H9 (cell line): ENCODE measurements around the gene CDC37. TPM values are rescaled to one million over a fixed set of nuclear protein-coding genes. Genes with fewer than 3 reads are reported as not detected.

Experiments
- DNase-seq: peaks from one replicate; pipeline ENCODE4 v3.0.0-alpha.2; 2017
- H2AFZ ChIP-seq: one replicate; pipeline ENCODE4 v1.6.1; 2013; ENCODE audit warnings: mild to moderate bottlenecking, low read length, control low read depth, moderate library complexity
- H2AK5ac ChIP-seq: 2 replicates; pipeline ENCODE4 v1.6.1; 2013; ENCODE audit warnings: low read length, control low read depth, mixed read lengths; ENCODE audit not compliant: insufficient read length
- H2BK120ac ChIP-seq: one replicate; pipeline ENCODE4 v1.6.1; 2013; ENCODE audit warnings: low read depth, mild to moderate bottlenecking, low read length, control low read depth, inconsistent platforms; ENCODE audit not compliant: poor library complexity, severe bottlenecking
- H2BK12ac ChIP-seq: 2 replicates; pipeline ENCODE4 v1.6.1; 2013; ENCODE audit warnings: low read length, control low read depth, mixed read lengths, low read depth; ENCODE audit not compliant: insufficient read length
- H2BK15ac ChIP-seq: 2 replicates; pipeline ENCODE4 v1.6.1; 2013; ENCODE audit warnings: low read depth, low read length, control low read depth
- H2BK20ac ChIP-seq: one replicate; pipeline ENCODE4 v1.6.1; 2013; ENCODE audit warnings: low read depth, mild to moderate bottlenecking, low read length, control low read depth, inconsistent platforms; ENCODE audit not compliant: poor library complexity, severe bottlenecking
- H2BK5ac ChIP-seq: 2 replicates; pipeline ENCODE4 v1.6.1; 2013; ENCODE audit warnings: low read length, control low read depth, mixed read lengths; ENCODE audit not compliant: insufficient read length
- H3K14ac ChIP-seq: 2 replicates; pipeline ENCODE4 v1.6.1; 2013; ENCODE audit warnings: low read length, control low read depth; ENCODE audit not compliant: insufficient read depth
- H3K18ac ChIP-seq: 2 replicates; pipeline ENCODE4 v1.6.1; 2013; ENCODE audit warnings: low read depth, mild to moderate bottlenecking, mixed read lengths, low read length, control low read depth; ENCODE audit not compliant: insufficient read length
- H3K23ac ChIP-seq: 2 replicates; pipeline ENCODE4 v1.6.1; 2013; ENCODE audit warnings: low read length, control low read depth, mixed read lengths, low read depth; ENCODE audit not compliant: insufficient read length
- H3K23me2 ChIP-seq: 2 replicates; pipeline ENCODE4 v1.6.1; 2013; ENCODE audit warnings: low read depth, mild to moderate bottlenecking, mixed read lengths, low read length, control low read depth; ENCODE audit not compliant: insufficient read length, poor library complexity, severe bottlenecking
- H3K27ac ChIP-seq: 2 replicates; pipeline ENCODE4 v1.5.1; 2013; ENCODE audit warnings: low read length, control low read depth, mixed read lengths, low read depth; ENCODE audit not compliant: insufficient read length
- H3K27me3 ChIP-seq: 2 replicates; pipeline ENCODE4 v1.6.1; 2013; ENCODE audit warnings: low read length, control low read depth, inconsistent platforms; ENCODE audit not compliant: insufficient read depth
- H3K4ac ChIP-seq: 2 replicates; pipeline ENCODE4 v1.6.1; 2013; ENCODE audit warnings: low read depth, mild to moderate bottlenecking, control low read depth, inconsistent platforms, low read length, moderate library complexity
- H3K4me1 ChIP-seq: 2 replicates; pipeline ENCODE4 v1.6.1; 2013; ENCODE audit warnings: low read length, control low read depth, inconsistent platforms; ENCODE audit not compliant: insufficient read depth
- H3K4me2 ChIP-seq: 2 replicates; pipeline ENCODE4 v1.6.1; 2013; ENCODE audit warnings: low read length, control low read depth, mixed read lengths; ENCODE audit not compliant: insufficient read length, insufficient read depth
- H3K56ac ChIP-seq: 2 replicates; pipeline ENCODE4 v1.6.1; 2013; ENCODE audit warnings: low read depth, mild to moderate bottlenecking, mixed read lengths, low read length, control low read depth; ENCODE audit not compliant: insufficient read length
- H3K79me1 ChIP-seq: 2 replicates; pipeline ENCODE4 v1.6.1; 2013; ENCODE audit warnings: low read depth, mild to moderate bottlenecking, moderate library complexity, low read length, control low read depth, inconsistent platforms; ENCODE audit not compliant: insufficient read depth, poor library complexity, severe bottlenecking
- H3K79me2 ChIP-seq: 2 replicates; pipeline ENCODE4 v1.6.1; 2013; ENCODE audit warnings: low read length, control low read depth, inconsistent platforms; ENCODE audit not compliant: insufficient read depth
- H3K9ac ChIP-seq: 2 replicates; pipeline ENCODE4 v1.6.1; 2013; ENCODE audit warnings: low read length, control low read depth, mixed read lengths; ENCODE audit not compliant: insufficient read length; ENCODE audit errors: extremely low read depth
- H3K9me3 ChIP-seq: one replicate; pipeline ENCODE4 v1.6.1; 2013; ENCODE audit warnings: low read depth, low read length, inconsistent platforms; ENCODE audit not compliant: control insufficient read depth
- H3T11ph ChIP-seq: one replicate; pipeline ENCODE4 v1.6.1; 2013; ENCODE audit warnings: mild to moderate bottlenecking, low read length, control low read depth, inconsistent platforms
- H4K20me1 ChIP-seq: one replicate; pipeline ENCODE4 v1.6.1; 2013; ENCODE audit not compliant: control insufficient read depth, insufficient read length, insufficient read depth
- H4K5ac ChIP-seq: 2 replicates; pipeline ENCODE4 v1.6.1; 2013; ENCODE audit warnings: low read depth, mild to moderate bottlenecking, mixed read lengths, low read length, control low read depth; ENCODE audit not compliant: insufficient read length
- H4K8ac ChIP-seq: replicated peaks from 2 replicates; pipeline ENCODE4 v1.6.1; 2013; ENCODE audit warnings: low read length, control low read depth, mixed read lengths, low read depth; ENCODE audit not compliant: insufficient read length
- H4K91ac ChIP-seq: 2 replicates; pipeline ENCODE4 v1.6.1; 2013; ENCODE audit warnings: low read depth, mild to moderate bottlenecking, moderate library complexity, mixed read lengths, low read length, control low read depth; ENCODE audit not compliant: insufficient read length
- H3K27ac Mint-ChIP-seq, 3 experiments: 2 replicates in 2 of 3; 3 replicates in 1 of 3; pipeline ENCODE4 v1.8.0; 2020 to 2021; ENCODE audit warnings: mixed read lengths in 3 of 3, mild to moderate bottlenecking in 1 of 3, moderate library complexity in 1 of 3
- H3K27me3 Mint-ChIP-seq: 2 replicates; pipeline ENCODE4 v1.8.0; 2021; ENCODE audit warnings: low read depth, mild to moderate bottlenecking, moderate library complexity, mixed read lengths
- H3K36me3 Mint-ChIP-seq, 3 experiments: 2 replicates in 2 of 3; 3 replicates in 1 of 3; pipeline ENCODE4 v1.8.0; 2020 to 2021; ENCODE audit warnings: low read depth in 3 of 3, mixed read lengths in 3 of 3; ENCODE audit not compliant: insufficient read depth in 1 of 3
- H3K4me1 Mint-ChIP-seq, 2 experiments: 2 replicates each; pipeline ENCODE4 v1.8.0; 2020; ENCODE audit warnings: mixed read lengths in 2 of 2
- H3K4me3 Mint-ChIP-seq, 2 experiments: 2 replicates in 1 of 2; 3 replicates in 1 of 2; pipeline ENCODE4 v1.8.0; 2020 to 2021; ENCODE audit warnings: mild to moderate bottlenecking in 2 of 2, mixed read lengths in 2 of 2, moderate library complexity in 1 of 2
- H3K9me3 Mint-ChIP-seq, 2 experiments: 2 replicates in 1 of 2; 3 replicates in 1 of 2; pipeline ENCODE4 v1.8.0; 2020; ENCODE audit warnings: mild to moderate bottlenecking in 2 of 2, mixed read lengths in 2 of 2, moderate library complexity in 1 of 2
- WGBS: extraction: QIAGEN DNeasy Blood & Tissue Kit; methylation state at CpG from one replicate; pipeline ENCODE4 v1.1.7; 2013; ENCODE audit warnings: missing lambda C conversion rate, low lambda C conversion rate, mixed read lengths; ENCODE audit not compliant: insufficient read length; ENCODE audit errors: extremely low coverage; 5-methylcytosine and 5-hydroxymethylcytosine counted together
- total RNA-seq: library from RNA; stranded (reverse); gene quantifications from 2 replicates; pipeline ENCODE4 v1.2.1, GENCODE V29; 2021
- TF ChIP-seq, protein P1 (sequence below): fragments of 200-600 bp; sonication (generic); conservative IDR thresholded peaks from 3 replicates; pipeline ENCODE4 v1.8.0; 2021; ENCODE audit warnings: antibody characterized with exemption, mild to moderate bottlenecking

Gene CDC37
- total RNA-seq, 1 experiment from 2014 or later = 155 TPM

DNA sequence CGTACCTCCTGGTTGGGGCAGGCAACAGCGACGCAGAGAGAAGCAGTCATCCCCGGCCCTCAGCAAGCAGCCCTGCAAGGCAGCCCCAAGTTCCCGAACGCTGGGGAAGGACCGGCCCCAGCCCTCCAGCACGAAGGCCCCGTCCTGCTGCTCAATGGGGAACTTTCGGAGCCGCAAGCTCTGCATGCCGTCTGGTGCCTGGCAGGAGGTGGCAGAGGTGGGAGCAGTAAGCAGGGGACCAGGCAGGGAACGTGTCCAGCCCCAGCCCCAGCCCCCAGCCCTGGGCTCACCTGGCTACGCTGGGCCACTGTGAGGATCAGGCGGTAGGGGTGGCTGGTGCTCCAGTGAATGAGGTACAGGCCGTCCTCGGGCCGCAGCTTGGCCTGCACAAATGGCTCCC is 41.1 kb downstream of the CDC37 start:
- no peaks in the 10 kb centered on the region for H3K27me3 ChIP-seq
- Mint-ChIP-seq H3K36me3 (peaks cover 7 to 53% (median 40%) of the 10 kb centered on the region in 3 experiments; a peak in 6 of 7 replicates), H3K27ac (peak overlapping the region in 2 of 3 experiments; percentile 23 to 72; a peak in 1 of 7 replicates), H3K9me3 (no peaks in the 10 kb centered on the region), H3K27me3 (no peaks in the 10 kb centered on the region; the same call in 1 of the 2 replicates), H3K4me3 (no peak overlapping the region), H3K4me1 (no peaks in the 10 kb centered on the region)
- no peak overlapping the region for H3K4me2 ChIP-seq
- no peak overlapping the region for H2AFZ ChIP-seq
- H3K23me2 ChIP-seq = no peaks in the 10 kb centered on the region
- H2AK5ac ChIP-seq = no peak overlapping the region
- no peak overlapping the region for H2BK120ac ChIP-seq
- H2BK12ac ChIP-seq = no peak overlapping the region
- H3K27ac ChIP-seq = no peak overlapping the region
- H4K5ac ChIP-seq = no peak overlapping the region
- no peak overlapping the region for H3K18ac ChIP-seq
- H3K79me2 ChIP-seq = no peaks in the 10 kb centered on the region
- no peak overlapping the region for H3K23ac ChIP-seq
- no peak overlapping the region for H4K8ac ChIP-seq
- no peak overlapping the region for H3K56ac ChIP-seq
- no peak overlapping the region for H2BK5ac ChIP-seq
- TF ChIP-seq, protein P1, sequence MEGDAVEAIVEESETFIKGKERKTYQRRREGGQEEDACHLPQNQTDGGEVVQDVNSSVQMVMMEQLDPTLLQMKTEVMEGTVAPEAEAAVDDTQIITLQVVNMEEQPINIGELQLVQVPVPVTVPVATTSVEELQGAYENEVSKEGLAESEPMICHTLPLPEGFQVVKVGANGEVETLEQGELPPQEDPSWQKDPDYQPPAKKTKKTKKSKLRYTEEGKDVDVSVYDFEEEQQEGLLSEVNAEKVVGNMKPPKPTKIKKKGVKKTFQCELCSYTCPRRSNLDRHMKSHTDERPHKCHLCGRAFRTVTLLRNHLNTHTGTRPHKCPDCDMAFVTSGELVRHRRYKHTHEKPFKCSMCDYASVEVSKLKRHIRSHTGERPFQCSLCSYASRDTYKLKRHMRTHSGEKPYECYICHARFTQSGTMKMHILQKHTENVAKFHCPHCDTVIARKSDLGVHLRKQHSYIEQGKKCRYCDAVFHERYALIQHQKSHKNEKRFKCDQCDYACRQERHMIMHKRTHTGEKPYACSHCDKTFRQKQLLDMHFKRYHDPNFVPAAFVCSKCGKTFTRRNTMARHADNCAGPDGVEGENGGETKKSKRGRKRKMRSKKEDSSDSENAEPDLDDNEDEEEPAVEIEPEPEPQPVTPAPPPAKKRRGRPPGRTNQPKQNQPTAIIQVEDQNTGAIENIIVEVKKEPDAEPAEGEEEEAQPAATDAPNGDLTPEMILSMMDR = no peak
- no peak overlapping the region for H3K9ac ChIP-seq
- no peak overlapping the region for H2BK20ac ChIP-seq
- H2BK15ac ChIP-seq = no peak overlapping the region
- no peak overlapping the region for H4K91ac ChIP-seq
- H3K4ac ChIP-seq = no peak overlapping the region
- H3K79me1 ChIP-seq = no peaks in the 10 kb centered on the region
- H3T11ph ChIP-seq = no peak overlapping the region
- no peak for DNase-seq
- no peaks in the 10 kb centered on the region for H4K20me1 ChIP-seq
- H3K14ac ChIP-seq = no peak overlapping the region
- WGBS = no CpG with 5 or more reads among the region's 18 CpGs
- no peaks in the 10 kb centered on the region for H3K9me3 ChIP-seq
- no peaks in the 10 kb centered on the region for H3K4me1 ChIP-seq
